ENCODE data around the gene TP73.

DNA sequence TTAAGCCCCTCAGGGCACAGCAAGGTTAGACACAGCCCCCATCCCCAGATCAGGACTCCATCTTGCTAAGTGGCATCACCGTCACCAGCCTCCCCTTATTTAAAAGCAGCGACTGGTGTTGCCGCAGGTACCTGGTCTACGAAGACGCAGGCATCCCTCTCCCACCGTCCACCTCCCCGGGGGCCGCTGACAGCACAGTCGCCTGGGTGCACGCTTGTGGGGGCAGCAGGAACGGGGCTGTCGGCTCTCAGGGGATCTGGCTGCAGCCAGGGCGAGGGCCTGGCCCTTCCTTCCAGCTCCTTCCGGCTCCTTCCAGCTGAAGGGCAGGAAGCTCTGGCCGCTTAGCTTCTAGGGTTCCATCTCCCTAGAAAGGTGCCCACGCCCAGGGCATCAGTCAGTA lies 82.3 kb downstream of the TP73 start:
- no peak for TF ChIP-seq POLR2AphosphoS5 (IDR thresholded peaks at IDR 0.05; ENCODE audit: low read depth, low read length)
- TF ChIP-seq TAF1 (IDR thresholded peaks at IDR 0.05; ENCODE audit: borderline replicate concordance, insufficient read depth, low read length) = no peak
- TF ChIP-seq FOXP2 (optimal IDR thresholded peaks at IDR 0.05; ENCODE audit: borderline replicate concordance, extremely low read depth, extremely low read length, insufficient read depth) = no peak
- TF ChIP-seq, protein P1, sequence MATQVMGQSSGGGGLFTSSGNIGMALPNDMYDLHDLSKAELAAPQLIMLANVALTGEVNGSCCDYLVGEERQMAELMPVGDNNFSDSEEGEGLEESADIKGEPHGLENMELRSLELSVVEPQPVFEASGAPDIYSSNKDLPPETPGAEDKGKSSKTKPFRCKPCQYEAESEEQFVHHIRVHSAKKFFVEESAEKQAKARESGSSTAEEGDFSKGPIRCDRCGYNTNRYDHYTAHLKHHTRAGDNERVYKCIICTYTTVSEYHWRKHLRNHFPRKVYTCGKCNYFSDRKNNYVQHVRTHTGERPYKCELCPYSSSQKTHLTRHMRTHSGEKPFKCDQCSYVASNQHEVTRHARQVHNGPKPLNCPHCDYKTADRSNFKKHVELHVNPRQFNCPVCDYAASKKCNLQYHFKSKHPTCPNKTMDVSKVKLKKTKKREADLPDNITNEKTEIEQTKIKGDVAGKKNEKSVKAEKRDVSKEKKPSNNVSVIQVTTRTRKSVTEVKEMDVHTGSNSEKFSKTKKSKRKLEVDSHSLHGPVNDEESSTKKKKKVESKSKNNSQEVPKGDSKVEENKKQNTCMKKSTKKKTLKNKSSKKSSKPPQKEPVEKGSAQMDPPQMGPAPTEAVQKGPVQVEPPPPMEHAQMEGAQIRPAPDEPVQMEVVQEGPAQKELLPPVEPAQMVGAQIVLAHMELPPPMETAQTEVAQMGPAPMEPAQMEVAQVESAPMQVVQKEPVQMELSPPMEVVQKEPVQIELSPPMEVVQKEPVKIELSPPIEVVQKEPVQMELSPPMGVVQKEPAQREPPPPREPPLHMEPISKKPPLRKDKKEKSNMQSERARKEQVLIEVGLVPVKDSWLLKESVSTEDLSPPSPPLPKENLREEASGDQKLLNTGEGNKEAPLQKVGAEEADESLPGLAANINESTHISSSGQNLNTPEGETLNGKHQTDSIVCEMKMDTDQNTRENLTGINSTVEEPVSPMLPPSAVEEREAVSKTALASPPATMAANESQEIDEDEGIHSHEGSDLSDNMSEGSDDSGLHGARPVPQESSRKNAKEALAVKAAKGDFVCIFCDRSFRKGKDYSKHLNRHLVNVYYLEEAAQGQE (IDR thresholded peaks at IDR 0.05; ENCODE audit: insufficient read depth in 1 of 2, low read depth in 2 of 2, low read length in 2 of 2) = no peak
- no peak for TF ChIP-seq SIN3A (IDR thresholded peaks at IDR 0.05; ENCODE audit: borderline replicate concordance, insufficient read depth, low read length)
